ENCODE measurements around the gene RASSF8.

Gene RASSF8, protein sequence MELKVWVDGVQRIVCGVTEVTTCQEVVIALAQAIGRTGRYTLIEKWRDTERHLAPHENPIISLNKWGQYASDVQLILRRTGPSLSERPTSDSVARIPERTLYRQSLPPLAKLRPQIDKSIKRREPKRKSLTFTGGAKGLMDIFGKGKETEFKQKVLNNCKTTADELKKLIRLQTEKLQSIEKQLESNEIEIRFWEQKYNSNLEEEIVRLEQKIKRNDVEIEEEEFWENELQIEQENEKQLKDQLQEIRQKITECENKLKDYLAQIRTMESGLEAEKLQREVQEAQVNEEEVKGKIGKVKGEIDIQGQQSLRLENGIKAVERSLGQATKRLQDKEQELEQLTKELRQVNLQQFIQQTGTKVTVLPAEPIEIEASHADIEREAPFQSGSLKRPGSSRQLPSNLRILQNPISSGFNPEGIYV

DNA sequence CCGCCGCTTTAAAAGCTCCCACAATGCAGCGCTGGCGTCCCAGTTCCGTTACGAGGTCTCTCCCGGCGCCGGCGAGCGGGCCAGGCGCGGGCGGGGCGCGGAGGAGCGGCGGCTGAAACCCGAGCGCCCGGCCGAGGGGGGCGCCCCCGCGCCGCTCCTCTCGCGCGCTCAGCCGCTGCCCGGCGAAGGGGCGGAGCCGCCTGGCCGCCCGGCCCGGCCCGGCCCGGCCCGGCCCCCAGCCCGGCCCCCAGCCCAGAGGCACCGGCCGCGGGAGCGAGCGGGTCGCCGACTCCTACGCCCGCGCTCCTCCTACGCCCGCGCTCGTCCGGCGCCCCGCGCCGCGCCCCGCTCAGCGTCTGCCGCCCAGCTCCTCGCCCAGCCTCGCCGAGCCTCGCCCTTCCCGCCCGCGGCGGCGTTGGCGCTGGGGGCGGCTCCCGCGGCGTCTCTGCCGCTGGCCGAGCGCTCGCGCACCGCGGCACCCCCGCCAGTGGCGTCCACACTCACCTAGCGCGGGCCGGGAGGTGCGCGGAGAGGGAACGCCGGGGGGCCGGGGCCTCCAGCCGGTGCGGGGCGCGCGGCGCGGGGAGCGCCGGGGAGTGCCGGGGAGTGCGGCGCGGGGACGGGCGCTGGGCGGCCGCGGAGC lies at the start of gene RASSF8:
Gene RASSF8, plus strand, starts transcription at position 255 of the 643 bp plus-strand sequence. CDS start 96,662 bp downstream, outside the sequence.
- no peak for DNase-seq (ENCODE audit: low read depth in 2 of 2)

DNA sequence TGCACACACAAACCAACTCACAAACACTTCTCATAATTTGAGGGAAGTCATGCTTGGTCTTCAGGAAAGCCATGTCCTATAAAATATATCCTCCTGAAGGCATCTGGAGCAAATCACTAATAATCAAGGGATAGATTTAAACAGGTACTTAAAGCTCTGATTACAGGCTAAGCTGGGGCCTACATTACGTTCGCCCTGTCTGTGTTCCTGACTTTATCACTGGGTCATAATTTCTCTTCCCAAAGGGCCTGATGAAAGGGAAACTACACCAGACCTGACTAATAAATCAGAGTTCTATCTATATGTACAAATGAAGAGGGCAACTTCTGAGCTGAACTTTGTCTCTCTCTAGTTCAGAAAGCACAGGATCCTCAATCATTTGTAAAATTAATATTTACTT lies 43.9 kb upstream of the RASSF8 start:
- DNase-seq (ENCODE audit: low read depth in 2 of 2): no peak

DNA sequence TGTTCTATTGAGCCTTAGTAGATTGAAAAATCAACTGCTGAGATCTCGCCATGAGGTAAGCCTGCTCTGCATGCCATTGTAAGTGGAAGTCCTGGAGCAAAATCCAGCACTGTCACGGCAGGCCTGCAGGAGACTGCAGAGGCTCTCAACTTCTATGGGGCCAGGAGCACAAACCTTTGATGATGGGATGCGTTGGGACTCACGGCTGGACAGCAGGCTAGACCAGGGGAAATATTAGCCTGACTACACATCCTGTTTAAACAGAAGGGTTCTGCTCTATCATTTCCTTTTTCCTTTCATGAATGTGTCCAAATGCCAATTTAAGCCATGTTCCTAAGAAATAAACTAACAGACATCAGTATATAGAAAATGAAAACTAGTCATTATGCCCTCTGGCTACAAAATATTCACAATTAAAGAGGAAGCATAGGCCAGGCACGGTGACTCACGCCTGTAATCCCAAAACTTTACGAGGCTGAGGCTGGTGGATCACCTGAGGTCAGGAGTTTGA lies 33.9 kb upstream of the RASSF8 start:
- no peak for DNase-seq (ENCODE audit: low read depth in 2 of 2)

DNA sequence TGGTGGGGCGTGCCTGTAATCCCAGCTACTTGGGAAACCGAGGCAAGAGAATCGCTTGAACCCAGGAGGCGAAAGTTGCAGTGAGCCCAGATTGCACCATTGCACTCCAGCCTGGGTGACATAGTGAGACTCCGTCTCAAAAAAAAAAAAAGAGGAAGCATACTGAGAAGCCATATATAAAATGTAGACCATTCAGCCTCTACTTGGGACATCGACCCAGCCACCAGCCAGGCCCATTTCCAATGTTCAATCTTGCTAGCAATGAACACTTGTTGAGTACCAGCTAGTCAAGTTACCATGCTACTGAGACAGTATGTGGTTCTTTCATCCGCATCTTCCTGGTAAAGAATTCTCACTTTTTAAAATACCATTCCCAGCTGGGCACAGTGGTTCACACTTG lies 33.4 kb upstream of the RASSF8 start:
- DNase-seq (ENCODE audit: low read depth in 2 of 2): no peak

DNA sequence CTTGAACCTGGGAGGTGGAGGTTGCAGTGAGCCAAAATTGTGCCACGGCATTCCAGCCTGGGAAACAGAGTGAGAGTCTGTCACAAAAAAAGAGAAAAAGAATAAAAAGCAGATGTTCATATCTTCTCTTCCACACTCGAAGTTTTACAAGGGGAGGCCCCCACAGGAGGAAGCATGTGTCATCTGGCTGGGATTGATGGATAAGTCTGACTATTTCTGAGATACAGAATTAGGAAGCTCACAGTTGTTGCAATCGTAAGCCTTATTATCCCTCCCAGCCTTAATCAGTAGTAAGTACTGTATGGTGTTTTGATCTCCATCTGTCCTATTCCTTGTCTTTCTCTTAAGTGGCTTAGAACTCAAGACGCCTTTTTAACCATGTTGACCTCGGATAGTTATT lies 31.9 kb upstream of the RASSF8 start:
- DNase-seq (ENCODE audit: low read depth in 2 of 2): no peak

DNA sequence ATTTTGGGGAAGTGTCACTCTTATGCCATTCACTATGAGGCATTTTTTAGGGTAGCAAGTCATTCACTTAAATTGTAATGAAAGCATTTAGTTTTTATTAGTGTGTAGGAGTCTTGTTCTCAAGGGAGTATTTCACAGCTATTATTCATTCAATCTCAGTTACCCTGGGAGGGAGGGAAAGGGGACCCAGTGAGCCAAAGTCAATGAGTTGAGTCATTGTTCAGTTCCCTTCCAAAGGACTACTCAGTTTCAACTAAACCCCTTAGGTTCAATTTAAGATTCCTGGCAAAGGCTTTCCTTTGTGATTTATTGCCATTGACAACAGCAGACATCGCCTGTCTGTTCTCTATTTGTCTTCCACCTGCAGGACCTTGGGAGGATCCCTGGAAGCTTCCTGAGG lies 29.3 kb upstream of the RASSF8 start:
- DNase-seq (ENCODE audit: low read depth in 2 of 2): no peak

DNA sequence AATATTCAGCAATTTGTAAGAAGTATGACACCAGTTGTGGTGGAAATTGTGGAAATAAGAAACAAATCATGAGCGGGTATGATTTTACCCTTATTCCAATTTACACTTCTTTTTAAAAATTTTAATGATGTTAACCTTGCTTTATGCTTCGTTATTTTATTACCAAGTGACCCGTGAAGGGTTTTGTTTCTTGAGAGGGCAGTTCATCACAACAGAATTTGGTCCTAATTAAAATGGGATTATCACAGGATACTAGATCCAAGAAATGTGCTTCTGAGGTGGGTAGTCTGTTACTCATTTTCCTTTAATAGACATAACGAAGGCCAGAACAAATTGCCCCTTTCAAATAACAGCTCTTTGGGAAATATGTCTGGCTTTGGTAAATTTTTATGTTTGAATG lies 25.5 kb upstream of the RASSF8 start:
- no peak for DNase-seq (ENCODE audit: low read depth in 2 of 2)

DNA sequence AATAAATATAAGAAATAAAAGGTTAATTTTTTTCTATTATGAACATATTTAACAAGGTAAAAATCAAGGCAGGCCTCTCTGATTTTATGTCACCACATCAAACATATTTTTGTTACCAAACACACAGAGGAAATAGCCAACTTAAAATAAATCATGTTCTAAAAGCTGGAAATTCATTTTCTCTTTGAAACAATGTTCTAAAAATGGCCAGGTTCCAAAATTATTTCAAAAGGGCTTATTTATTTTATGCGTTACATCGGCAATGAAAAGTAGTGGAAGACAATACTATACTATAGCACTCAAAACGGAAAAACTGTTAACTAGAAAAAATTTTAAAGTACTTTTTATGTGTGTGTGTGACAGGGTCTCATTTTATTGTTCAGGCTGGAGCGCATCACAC lies 24.0 kb upstream of the RASSF8 start:
- no peak for DNase-seq (ENCODE audit: low read depth in 2 of 2)

DNA sequence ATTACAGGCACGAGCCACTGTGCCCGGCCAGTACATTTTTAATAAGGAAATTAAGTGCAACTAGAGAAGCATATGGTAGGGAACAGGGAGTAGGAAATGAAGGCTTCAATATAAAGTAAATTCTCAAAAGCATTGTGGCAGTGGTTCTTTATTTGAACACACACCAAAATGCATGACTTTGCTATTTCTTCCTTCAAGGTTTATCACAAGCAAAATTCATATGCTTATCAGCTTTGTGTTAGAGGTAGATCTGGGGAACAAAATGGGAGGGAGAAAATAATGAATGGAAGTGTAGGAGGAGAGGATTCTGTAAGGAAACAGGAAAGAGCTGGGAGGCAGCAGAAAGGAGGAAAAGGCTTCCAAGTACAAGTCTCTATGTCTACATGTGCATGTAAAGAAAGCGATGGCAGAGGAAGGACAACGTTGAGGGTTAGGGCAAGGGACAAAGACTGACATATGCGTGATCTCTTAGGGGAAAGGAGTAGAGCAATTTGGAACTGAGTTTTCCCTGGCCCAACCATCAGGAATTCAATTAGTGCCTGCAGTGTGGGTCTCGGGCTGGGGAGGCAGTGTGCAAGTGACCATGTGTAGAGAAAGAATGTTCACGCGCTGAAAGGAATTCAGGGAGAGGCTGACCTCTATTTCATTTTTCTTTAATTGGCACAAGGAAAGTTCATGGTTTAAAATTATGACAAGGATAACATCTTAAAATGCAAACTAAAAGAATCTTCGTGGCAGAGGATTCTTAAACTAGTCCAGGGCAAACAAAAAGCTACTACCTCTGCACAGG lies 22.9 kb upstream of the RASSF8 start:
- no peak for DNase-seq (ENCODE audit: low read depth in 2 of 2)

DNA sequence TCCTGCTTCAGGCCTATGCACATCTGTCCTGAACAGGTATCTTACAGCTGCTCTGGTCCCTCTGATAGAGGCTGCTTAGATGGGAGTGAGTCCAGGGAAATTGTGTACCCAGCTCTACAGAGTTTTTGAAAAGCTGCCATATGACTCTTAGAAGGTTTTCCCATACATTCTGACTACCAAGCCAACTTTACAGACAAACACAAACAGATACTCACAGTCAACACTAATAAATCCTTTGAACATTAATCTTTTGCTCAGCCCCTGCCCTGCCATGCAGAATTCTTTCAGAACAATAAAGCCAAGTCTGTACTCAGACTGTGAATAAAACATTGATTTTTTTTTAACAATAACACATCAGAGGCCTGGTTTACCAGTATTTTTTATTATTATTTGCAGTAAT lies 21.4 kb upstream of the RASSF8 start:
- no peak for DNase-seq (ENCODE audit: low read depth in 2 of 2)

DNA sequence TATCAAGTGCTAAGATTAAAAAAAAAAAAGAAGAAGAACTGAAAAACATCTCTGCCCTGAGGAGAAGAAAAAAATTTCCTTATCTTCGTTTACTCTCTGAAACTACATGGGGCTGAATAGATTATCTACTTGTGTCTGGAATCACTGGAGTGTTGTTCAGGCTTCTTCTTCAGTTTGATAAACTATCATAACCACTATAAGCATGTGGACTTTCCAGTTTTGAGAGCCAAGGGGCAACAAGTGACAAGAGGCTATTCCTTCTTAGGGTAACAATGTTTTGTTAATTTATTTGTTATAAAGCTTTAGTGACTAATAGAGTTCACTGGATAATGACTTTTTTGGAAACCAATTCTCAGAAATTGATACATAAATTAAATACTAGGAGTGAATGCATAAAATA lies 19.9 kb upstream of the RASSF8 start:
- DNase-seq (ENCODE audit: low read depth in 2 of 2): no peak

DNA sequence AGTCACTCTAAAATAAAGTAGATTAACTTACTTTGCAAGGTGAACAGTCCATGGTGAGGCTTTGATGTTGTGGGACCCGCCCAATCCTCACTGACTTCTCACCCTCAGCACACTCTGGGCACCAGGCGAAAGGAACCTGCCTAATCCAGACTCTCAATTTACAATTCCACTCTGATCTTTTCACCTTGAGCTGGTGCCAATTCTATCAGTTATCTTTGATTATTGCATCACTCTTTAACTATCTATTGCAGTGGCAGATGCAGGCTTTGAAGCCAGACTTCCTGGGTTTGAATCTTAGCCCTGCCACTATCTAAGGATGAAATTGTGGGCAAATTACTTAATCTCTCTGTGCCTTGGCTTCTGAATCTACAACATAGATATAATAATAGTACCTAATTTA lies 18.9 kb upstream of the RASSF8 start:
- DNase-seq (ENCODE audit: low read depth in 2 of 2): no peak

DNA sequence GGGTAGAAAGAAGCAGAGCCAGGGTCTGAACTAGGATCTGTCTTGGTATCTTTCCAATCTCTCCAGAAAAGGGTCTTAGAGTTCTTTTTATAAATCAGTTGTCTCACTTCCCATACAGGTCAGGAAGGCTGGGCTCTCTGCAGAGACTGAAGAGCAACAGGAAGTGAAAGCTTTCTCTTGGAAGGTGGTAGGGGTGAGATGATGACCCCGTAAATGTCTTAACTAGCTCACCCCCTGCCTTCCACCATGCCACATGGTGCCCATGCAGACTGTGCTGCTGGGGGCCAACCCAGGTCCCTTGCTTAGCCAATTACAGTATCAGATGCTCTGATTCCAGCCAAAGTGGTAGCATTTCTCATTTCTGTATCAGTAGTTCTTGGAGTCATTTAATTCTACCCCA lies 17.6 kb upstream of the RASSF8 start:
- DNase-seq (ENCODE audit: low read depth in 2 of 2): no peak

DNA sequence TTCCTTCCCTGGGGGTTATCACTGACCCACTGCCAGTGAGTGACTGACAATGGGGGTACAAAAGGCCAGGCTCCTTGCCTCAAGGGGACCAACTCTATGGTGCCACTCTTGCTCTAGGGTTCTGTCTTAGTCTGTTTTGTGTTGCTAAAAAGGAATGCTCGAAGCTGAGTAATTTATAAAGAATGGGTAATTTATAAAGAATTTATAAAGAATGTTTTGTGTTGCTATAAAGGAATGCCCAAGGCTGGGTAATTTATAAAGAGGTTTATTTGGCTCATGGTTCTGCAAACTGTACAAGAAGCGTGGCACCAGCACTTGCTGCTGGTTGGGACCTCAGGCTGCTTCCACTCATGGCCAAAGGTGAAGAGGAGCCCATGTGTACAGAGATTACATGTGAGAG lies 15.8 kb upstream of the RASSF8 start:
- DNase-seq (ENCODE audit: low read depth in 2 of 2): no peak

DNA sequence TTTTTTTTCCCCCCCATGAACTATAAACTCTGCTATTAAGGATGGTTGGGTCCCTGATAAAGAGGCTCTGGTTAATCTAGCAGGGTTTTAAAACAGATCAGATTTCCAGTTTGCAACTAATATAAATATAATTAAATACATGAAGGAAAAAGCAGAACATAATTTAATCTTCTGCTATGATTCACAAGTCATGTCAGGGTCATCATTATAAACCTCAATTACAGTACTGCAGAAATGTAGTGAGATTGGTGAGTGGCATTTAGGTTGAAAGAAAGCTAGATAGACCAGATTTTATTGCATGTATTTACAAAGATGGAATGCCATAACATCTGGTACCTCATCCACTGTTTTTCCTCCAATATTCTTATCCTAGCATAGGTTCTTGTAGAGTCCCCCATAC lies 14.5 kb upstream of the RASSF8 start:
- no peak for DNase-seq (ENCODE audit: low read depth in 2 of 2)

DNA sequence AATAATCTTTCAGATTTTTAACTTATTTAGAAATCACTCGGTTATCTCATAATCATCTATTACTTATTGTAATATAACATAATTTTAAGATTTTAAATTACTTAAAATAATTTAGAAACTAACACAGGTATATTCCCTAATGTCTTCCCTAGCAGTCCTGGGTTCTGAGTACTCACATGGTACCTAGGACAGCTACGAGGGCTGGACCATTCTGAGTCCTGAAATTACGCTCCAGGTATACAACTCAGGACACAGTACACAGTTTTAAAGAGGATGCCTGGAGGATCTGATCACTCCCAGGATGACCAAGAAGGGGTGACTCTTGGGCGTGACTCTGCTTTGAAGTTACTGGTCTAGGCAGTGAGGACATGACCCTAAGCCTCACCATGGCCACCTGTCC lies 9.1 kb upstream of the RASSF8 start:
- DNase-seq (ENCODE audit: low read depth in 2 of 2): no peak

DNA sequence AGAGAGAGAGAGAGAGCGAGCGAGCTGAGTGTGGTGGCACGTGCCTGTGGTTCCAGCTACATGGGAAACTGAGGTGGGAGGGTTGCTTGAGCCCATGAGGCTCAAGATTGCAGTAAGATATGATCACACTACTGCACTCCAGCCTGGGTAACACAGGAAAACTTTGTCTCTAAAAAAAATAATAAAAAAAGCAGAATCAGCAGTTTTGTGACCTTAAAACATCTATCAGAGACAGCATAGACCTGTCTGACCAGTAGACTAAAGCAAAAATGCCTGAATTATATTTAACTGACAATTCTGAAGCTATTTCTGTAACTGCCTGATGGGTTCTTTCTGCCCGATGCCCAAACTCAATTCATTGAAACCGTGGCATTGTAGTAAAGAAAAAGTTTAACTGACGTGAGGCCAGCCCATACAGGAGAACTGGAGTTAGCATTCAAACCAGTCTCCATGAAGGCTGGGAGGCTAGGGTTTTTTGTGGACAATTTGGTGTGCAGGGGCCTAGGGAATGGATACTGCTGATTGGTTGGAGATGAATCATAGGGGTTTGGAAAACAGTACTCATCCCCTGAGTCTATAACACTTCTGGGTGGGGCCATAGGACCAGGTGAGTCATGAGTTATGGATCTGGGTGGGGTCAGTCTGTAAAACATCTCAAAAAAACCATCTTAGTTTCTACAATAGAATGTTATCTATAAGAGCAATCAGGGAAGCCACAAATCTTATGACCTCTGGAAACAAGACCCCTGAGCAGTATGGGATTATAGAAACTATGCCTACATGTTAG lies 8.0 kb upstream of the RASSF8 start:
- no peak for DNase-seq (ENCODE audit: low read depth in 2 of 2)

DNA sequence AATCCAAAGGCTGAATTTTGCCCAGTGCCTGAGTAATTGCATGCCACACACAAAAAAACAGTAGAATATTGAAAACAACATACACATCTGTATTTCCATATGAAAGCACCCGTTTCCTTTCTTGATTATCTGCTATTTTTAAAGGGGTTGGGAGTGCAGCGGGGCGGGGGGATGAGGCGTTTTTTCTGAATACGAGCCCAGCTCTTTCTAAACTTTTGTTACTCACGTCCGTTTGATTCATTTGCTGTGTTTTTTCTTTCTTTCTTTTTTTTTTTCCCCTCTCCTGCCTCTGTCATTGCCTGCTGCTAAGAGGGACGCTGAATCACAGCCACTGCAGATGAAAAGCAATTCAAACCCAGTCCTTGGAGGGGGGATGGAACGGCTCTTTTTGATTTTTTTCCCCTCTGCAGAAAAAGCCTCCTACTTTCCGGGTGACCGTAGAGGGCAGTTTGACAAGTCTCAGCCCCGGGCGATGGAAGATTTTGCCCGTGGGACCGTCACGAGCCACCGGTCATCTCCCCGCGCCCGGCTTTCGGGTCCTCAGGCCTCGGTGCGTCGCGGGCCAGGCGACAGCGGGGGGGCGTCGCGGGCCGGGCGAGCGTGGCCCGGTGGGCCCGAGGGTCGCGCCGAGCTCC lies 572 bp upstream of the RASSF8 start:
- no peak for DNase-seq (ENCODE audit: low read depth in 2 of 2)

DNA sequence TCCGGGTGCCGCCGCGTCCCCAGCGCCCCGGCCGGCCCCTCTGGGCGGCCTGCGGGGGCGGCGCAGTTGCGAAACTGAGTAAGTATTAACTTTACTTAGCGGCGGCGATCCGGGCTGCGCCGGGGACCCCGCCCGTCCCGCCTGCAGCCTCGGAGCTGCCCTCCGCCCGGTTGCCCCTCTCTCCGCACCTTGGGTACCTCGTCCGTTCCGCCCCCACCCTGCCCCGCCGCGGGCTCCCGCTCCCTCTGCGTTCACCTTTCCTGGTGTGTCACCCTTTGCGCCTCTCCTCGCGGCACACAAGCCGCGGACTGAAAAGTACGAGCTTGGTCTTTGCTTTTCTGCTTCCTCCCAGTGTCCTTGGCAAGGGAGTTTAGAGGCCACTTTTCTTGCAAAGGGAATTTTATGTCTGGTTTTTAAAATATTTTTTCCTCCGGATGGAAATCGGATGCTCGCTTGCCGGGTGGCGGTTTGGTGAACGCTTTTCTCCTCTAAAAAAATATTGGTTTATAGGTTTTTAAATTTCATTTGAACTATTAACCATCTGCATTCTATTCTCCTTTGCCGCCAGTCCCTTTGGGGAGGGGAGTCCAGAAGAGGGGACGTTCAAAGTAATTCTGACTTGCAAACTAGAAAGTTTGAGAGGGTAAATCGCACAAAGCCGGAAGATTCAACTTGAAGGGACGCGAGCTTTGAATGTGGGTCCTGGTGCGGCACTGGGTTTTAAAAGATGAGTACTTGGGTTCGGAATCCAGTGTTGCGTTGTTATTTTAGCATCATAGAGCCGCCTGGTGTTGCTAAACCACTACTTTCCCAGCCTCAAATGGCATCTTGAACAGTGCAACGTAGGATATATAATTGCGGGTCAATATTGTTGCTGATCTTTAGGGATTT lies 834 bp downstream of the RASSF8 start:
- DNase-seq (ENCODE audit: low read depth in 2 of 2): no peak

DNA sequence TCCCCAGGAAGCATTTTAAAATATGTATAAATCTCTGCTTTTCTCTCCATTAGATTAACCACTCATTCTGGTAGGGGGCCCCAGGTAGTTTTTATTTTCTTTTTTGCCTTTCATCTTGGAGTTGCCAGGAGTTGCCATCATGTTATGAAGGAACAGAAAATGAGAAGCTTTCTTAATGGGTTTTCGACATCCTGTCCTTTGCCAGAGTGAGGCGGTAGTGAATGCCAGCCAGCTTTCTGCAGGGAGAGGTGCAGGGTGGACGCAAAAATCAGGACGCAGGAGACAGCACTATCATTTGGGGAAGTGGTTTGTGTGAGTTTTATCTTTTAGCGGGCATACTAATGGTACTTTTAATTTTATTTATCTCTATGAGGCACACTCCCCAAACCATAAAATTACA lies 1.7 kb downstream of the RASSF8 start:
- DNase-seq (ENCODE audit: low read depth in 2 of 2): no peak
